Activated naive CD4-positive, alpha-beta T cell treated with anti-CD3 and anti-CD28 coated beads, Interleukin-2, amount 50 U/mL, for 16 hours (primary cell): ENCODE data around the gene P2RX6.

Experiments
- DNase-seq: peaks from one replicate; pipeline ENCODE4 v3.0.0-alpha.2; 2020

Gene P2RX6

DNA sequence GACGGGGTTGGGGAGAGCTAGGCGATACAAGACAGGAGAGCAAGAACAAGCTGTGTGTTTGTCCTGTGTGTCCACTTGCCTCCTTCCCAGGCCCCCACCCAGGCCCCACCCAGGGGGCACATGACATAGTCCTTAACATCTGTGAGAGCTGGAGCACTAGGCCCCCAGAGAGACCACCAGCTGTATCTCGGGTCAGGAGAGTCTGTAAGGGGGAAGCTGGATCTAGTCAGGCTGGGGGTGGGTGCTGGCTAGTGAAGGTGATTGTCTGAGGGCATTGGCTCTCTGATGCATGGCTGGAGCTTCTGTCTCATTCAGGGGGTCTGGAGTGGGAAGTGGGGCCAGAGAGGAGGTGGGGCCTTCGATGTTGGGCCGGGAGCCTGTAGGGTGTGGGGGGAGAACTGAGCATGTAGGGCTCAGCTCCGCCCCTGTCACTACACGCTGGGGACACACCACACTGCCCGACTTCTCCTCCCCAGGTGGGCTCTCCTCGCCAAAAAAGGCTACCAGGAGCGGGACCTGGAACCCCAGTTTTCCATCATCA lies 571 bp downstream of the P2RX6 start:
- no peak for DNase-seq

DNA sequence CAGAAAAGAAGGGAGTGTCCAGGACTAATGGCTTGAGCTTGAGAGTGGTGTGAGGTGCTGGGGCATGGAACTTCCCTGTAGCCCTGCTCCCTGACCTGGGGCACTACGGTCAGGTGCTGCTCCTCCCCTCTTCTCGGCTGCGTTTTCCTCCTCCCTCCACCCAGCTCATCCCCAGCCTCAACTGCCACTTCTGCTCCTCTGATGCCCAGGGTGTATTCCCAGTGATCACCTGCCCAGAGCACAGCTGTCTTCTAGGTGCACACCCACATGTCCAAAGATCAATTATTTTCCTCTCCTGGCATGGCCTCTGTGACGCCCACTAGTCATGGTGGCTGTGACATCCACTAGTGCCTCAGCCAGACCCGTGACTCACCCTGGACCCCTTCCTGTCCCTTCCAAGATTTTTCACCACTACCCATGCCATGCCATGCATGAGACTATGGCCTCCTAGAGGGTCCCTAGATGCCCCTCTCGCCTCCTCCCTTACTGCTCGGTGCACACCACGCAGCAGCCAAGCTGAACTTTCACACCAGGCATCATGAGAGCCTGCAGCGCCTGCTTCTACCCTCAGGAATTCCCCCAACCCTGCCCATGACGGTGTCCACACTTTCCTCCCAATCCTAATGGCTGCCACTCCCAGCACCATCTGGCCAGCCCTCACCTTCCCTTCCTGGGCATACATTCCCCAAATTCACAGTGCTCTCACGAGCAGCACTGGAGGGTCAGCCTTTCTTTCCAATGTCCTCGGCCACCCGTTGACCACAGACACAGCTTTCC lies 1.9 kb downstream of the P2RX6 start:
- DNase-seq: no peak

DNA sequence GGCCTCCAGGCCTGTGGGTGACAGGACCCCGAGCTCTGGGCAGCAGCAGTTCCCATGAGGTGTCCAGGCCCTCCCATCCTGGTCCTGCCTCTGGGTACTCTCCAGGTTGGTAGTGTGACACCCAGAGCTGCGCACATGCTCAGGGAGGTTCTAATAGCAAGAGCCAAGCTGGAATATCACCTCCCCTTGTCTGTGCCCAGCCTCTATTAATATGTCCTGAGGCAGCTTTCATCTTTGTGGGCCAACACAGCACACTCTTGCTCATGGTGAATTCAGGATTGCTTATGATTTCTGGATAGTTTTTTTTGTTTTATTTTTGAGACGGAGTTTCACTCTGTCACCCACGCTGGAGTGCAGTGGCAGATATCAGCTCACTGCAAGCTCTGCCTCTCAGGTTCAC lies 3.3 kb downstream of the P2RX6 start:
- no peak for DNase-seq

DNA sequence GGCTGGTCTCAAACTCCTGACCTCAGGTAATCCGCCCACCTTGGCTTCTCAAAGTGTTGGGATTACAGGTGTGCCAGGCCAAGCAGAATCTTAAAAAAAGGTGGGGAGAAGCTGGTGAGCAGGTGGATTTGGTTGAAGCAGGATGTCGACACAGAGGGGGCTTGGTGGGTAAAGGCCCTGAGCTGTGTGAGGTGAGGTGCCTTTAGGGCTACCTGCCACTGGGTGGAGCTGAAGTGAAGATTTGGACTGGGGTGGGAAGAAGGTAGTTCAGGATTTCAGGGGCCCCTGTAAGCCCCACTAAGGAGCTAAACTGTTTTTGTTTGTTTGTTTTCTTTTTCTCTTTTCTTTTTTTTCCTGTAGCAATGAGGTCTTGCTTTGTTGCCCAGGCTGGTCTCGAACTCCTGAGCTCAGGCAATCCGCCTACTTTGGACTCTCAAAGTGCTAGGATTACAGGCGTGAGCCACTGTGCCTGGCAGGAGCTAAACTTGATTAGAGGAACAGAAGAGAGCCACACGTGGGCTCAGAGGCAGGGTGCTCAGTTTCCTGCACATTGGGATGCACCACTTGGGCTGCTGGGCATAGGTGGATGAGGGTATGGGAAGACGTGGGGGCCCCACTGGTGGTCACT lies 6.0 kb downstream of the P2RX6 start:
- DNase-seq: no peak

DNA sequence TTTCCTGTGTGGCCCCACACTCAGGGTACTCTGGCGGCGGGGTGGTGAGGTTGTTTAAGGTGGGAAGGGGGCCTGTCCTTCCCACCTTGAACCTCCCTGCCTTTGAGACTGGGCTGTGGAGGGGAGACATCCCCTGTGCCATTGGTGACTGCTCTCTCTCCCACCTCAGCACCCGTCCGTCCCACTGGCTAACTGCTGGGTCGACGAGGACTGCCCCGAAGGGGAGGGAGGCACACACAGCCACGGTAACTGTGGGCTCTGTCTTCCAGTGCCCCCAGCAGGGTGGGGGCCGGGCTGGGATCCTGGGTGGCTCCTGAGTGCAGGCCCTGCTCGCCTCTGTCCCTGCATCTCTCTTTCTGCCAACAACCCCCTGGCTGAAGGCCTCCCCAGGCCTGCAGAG lies 7.5 kb downstream of the P2RX6 start:
- no peak for DNase-seq

DNA sequence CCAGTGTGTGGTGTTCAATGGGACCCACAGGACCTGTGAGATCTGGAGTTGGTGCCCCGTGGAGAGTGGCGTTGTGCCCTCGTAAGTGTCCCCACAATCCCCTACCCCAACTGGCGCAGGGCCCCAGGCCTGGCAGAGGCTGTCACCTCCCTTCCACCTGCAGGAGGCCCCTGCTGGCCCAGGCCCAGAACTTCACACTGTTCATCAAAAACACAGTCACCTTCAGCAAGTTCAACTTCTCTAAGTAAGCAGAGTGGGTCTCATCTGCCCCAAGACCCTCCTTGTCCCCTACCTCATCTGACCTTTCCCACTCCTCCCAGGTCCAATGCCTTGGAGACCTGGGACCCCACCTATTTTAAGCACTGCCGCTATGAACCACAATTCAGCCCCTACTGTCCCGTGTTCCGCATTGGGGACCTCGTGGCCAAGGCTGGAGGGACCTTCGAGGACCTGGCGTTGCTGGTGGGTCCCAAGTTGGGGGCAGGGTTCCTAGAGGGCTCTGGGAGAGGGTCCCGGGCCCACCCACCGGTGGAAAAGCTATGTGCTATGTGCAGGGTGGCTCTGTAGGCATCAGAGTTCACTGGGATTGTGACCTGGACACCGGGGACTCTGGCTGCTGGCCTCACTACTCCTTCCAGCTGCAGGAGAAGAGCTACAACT lies 8.1 kb downstream of the P2RX6 start:
- no peak for DNase-seq

DNA sequence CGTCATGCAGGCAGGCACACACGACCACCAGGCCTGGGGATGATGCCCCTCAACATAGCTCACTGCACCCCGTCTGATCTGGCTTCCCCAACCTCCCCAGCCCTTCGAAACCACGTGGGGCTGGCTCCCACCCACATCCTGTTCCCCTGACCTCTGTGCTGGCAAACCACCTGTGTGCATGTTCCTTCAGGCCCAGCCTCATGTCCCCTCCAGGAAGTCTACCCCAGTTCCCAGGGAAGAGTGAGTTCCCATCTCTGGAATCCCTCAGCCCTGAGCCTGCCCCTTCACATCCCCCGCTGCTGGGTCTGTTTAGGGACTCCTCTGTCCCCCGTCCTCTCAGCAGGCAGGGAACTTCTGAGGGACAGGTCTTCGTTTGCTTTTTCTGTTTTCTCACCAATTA lies 10.3 kb downstream of the P2RX6 start:
- DNase-seq: no peak

DNA sequence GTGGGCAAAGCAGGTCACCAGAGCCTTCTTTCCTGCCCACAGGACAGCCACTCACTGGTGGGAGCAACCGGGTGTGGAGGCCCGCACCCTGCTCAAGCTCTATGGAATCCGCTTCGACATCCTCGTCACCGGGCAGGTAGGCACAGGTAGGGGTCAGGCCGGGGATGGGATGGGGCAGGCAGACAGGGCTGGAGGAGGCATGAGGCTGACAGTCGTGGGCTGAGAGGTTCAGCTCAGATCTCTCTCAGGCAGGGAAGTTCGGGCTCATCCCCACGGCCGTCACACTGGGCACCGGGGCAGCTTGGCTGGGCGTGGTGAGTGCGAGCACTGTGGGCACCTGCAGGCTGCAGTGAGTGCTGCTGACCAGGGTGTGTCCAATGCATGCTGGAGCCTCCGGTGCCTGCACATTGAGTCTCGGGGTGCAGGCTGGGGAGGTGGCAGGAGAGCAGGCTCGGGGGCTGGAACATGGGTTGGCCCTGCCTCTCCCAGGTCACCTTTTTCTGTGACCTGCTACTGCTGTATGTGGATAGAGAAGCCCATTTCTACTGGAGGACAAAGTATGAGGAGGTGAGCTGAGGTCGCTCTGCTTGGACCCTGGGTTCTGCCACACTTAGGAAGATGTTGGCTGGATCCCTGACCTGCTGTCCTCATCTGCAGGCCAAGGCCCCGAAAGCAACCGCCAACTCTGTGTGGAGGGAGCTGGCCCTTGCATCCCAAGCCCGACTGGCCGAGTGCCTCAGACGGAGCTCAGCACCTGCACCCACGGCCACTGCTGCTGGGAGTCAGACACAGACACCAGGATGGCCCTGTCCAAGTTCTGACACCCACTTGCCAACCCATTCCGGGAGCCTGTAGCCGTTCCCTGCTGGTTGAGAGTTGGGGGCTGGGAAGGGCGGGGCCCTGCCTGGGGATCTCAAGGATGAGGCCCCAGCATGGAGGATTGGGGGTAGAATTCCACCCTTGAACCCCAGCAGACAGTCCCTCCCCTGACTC lies 11.1 kb downstream of the P2RX6 start:
- no peak for DNase-seq

DNA sequence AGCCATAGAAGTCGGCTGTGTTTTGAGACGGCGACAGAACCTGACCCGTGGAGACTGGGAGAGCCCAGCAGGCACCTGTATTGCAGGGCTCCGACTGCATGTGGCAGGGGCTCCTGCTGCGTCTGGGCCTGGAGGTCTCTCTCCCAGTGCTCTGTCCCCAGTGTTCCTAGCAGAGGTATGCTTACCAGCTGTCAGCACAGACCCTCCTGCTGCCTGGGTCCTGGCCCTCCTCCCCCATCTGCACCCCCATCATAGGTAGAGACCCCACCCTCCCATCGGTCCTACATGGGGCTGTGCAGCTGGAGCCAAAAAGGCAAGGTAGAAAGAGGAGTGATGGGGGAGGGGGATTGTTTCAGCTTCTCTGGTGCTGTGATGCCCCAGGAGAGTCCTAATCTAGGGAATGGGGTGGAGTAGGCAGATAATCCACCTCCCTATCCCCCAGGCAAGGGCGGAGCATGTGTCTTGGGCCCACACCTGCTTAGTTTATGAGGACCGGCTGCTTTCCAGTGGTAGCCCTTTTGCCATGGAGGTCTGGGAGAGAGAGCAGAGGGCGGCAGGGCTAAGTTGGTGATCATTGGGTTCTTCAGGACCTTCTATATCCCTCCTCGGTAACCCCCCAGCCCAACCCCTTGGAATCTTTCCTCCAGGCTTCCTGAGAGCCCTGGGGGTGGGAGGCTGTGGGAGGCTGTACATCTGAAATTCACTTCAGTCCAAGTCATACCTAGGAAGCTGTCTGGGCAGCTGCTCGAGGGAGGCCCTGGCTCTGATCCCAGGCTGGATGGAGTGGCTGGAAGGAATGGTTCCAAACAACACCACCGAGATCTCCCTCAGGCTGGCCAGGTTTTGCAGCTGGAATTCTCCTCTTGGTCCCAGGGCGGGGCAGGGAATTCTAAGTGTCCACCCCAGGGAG lies 12.1 kb downstream of the P2RX6 start:
- DNase-seq: no peak

DNA sequence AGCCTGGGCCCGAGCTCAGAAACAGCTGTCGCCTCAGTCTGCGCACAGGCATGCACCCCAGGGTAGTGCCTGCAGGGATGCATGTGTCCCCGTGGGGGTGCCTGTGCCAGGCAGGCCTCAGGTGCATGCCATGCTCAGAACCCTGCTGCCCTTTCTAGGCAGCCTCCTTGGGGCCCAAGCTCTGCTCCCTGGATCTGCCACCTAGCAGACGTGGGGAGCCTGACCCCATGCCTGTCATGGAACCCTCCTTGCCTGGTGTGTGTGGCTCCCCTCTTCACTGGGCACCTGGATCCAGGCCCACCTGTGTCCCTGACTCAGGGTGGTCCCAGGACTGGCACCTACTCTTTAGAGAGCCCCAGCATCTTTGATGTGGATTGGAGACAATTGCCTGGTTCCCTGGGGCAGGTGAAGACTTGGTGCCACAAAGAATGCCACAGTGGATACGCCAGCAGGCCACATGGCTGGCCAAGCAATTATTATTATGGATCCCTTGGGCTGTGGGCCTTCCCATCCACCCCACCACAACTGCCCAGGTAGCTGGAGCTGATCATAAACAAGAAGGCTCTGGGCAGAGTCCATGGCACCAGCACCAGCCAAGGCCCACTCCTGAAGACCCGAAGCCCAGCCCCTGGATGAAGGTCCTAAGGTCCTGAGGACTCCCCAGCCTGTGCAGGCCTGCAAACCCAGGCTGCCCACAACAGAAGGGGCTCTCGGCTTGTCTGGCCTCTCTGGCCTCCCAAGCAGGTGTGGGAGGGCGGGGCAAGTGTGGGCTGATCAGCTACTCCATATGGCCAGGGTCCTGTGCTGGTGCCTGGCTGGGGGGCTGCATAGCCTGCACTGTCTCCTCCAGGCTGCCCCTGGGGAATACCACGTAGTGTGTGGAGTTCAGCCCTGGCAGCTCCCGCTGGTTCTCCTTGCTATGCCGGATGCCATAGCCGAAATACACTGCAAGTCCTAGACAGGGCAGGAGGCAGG lies 13.6 kb downstream of the P2RX6 start:
- DNase-seq: no peak

DNA sequence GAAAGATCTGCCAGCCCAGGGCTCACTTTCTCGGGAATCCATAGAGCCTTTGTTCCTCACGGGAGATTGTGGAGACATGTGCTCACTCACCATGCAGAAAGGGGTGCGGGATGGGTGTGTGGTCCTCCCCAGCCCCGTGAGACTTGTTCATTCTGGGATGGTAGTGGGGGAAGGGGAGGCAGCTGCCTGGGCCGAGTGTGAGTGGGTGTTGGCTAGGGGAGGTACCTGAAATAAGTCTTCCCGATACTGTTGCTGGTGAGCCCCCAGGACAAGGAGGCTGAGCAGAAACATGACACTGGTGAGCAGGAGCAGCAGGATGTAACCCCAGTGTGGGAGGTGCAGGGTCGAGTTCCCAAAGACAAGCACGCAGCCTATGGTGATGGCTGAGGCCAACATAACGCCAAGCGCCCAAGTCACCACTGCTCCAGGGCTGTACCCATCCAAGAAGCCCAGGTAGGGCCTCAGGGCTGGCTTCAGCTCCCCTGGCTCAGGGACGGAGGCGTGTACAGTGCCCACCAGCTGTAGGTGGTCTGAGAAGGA lies 14.6 kb downstream of the P2RX6 start:
- DNase-seq: no peak

DNA sequence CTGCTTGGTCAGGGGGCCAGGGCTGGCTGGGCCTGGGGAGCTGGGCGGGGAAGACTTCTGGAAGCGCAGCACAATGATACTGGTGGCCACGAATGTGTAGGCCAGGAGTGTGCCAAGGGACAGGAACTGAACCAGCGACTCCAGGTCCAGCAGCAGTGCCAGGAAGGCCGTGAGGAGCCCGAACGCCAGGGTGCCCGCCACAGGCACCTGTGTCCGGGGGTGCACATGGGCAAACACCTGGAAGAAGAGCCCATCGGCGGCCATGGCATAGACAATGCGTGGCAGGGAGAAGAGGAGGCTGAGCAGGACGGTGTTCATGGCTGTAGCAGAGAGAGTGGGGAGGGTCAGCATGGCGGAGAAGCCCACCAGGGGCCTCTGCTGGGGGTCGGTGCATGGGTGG lies 15.1 kb downstream of the P2RX6 start:
- no peak for DNase-seq

DNA sequence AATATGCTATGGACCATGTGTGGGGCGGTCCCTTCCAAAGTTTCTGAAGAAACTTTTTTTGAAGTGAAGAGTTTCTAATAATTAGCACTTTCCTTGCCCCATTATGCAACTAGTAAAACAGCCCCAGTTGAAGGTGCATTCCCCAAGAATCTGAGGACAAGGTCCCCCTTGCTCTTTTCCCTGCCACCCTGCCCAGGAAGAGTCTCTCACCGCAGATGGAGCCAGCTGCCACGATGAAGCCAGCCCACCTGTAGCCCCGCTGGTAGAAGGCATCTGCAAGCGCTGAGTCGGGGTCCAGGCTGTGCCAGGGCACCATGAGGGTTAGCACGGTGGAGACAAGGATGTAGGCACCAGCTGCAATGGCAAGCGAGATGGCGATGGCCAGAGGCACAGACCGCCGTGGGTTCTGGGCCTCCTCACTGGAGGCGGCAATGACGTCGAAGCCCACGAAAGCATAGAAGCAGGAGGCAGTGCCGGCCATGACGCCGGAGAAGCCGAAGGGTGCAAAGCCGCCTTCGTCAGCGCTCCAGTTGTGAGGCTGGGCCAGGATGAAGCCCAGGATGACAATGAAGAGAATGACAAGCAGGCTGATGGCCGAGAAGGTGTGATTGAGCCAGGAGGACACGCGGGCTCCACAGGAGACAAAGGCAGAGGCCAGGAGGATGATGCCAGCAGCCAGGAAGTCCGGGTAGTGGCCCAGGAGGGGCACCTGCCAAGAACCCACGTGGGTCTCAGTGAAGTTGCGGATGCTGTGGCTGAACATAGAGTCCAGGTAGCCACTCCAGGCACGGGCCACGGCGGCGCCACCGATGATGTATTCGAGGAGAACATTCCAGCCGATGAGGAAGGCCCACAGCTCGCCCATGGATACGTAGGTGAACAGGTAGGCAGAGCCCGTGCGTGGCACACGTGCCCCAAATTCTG lies 15.9 kb downstream of the P2RX6 start:
- no peak for DNase-seq

DNA sequence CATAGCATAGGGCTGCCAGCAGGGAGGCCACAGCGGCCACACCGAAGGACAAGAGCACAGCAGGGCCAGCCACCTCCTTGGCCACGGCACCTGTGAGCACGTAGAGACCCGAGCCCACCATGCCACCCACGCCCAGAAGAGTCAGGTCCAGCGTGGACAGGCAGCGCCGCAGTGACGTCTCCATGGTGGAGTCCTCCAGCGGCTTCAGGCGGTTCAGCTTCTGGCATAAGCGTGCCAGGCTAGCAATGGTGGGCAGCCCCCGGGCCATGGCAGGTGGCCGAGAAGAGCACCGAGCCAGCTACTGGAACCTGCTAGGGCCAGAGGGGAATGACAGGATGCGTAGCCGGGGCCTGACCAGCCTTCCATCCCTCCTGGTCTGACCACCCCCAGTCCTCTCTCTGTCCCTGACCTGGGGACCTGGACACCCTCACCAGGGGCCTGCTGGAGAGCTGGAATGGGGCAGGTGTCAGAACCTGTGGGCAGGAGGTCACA lies 16.6 kb downstream of the P2RX6 start:
- no peak for DNase-seq

DNA sequence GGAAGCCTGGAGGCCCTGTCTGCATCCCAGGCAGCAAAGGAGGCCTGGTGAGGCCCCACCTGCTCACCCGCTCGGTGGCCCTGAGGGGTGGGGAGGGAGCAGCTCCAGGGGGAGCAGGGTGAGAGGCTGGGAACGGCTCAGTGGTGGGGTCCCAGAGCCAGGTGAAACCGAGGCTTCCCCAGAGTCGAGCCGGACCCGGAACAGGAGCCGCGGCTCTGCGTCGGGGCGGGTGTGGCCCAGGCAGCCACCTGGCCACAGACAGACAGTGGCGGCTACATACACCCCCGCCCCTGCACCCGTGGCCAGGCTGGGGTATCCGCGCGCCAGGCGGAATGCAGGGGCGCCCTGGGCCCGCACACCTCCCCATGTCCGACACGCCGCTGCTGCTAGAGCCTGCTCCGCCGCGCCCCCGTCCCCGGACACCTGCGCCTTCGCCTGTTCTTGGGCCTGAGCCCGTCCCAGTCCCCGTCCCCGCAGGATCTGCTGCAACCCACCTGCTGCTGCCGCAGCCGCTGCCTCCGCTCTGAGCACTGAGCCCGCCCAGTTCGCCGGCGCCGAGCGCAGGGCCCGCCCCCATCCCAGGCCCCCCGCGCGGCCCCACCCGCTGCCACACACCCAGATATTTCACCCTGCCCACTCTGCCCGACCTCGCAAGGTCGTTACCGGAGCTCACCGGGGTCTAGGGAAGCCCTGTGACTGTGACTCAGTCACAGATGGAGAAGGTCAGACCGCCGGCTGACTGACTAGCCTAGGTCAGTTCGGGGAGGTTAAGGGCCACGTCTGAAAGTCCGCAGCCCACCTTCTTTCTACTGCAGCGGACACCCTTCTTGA lies 17.3 kb downstream of the P2RX6 start, which contains the start of gene SLC7A4:
SLC7A4 (minus strand) TSS at position 525 of the 831 bp plus-strand sequence. CDS start 749 bp downstream, outside the sequence.
- DNase-seq: no peak

DNA sequence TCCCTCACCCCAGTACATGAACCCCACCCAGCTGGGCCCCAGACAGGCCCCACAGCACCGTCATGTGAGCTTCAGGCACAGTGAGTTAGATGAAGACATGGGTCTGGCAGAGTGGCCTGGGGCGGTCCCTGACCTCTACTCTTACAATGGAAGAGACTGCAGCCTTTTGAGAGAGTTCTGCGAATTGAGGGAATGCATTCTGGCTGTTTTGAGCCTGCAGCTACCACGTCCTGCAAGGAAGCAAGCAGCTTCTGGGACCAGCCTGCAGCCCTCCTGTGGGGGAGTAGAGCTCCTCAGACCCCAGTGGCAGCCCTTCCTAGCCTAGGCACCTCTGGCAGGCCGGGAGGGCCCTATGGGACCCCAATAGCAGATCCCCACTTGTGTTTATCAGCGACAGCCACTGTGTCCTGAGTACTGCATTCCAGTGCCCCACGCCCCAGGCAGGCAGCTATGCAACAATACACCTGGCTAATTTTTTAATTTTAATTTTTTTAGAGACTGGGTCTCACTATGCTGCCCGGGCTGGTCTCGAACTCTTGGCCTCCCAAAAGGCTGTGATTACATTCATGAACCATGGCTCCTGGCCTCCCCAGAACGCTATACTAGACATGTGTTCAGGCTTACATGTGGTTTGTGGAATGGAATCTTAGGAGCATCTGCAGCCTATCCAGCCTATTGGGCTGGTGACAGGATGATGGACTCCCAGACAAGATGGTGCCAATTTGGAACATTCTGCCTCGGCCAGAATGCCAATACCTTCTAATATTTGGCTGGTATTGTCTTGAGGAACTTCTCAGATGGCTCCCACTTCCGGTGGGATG lies 18.1 kb downstream of the P2RX6 start:
- DNase-seq: no peak

DNA sequence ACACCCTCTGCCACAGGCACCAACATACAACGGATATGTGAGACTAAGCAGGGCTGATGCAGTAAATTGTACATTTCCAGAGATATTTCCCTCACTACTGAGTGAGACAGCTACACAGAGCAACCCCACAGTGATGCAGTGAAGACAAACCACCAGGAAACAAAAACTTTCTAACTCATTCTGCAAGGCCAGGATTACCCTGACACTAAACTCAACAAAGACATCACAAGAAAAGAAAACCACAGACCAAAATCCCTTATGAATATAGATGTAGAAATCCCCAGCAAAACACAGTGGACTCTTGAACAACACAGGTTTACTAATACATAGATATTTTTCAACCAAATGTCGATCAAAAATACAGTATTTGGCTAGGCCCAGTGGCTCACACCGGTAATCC lies 18.9 kb downstream of the P2RX6 start:
- no peak for DNase-seq
